IMR-90 (cell line): ENCODE data around the gene CNTN5. TPM values are rescaled to one million over a fixed set of nuclear protein-coding genes. Genes with fewer than 3 reads are reported as not detected.

ENCODE experiments used
- ATAC-seq: fragments of 200-7000 bp; cut with Tn5 transposase; 2 replicates; pipeline ENCODE4 v1.9.1; 2020; ENCODE audit warnings: low read depth, mild to moderate bottlenecking, moderate library complexity
- BruUV-seq: library from RNA; stranded (reverse); fragments of 400-500 nt; replicated peaks from 2 replicates; lab custom pipeline; 2021; lab: Mats Ljungman, UMichigan
- CTCF ChIA-PET: fragments of 300-600 bp; formaldehyde crosslinking; extraction: SDS; loops from one replicate; lab custom pipeline; 2021; ENCODE audit warnings: antibody characterized with exemption; lab: Yijun Ruan, JAX
- POLR2A ChIA-PET: fragments of 300-600 bp; sonication (Branson Sonifier 250); formaldehyde crosslinking; loops from one replicate; lab custom pipeline; 2022; ENCODE audit warnings: antibody characterized with exemption; ENCODE audit not compliant: unreplicated experiment; lab: Charles Lee
- DNase-seq: peaks from one replicate; pipeline ENCODE4 v3.0.0; 2013
- H2AFZ ChIP-seq: replicated peaks from 2 replicates; pipeline ENCODE3; 2013; ENCODE audit warnings: low read length, mild to moderate bottlenecking; ENCODE audit not compliant: poor library complexity
- H2AK5ac ChIP-seq: 2 replicates; pipeline ENCODE4 v1.6.1; 2013; ENCODE audit warnings: low read depth, low read length, inconsistent platforms
- H2AK9ac ChIP-seq: replicated peaks from 2 replicates; pipeline ENCODE3; 2013; ENCODE audit warnings: mild to moderate bottlenecking, low read depth, low read length, moderate library complexity; ENCODE audit not compliant: poor library complexity
- H2BK120ac ChIP-seq: 2 replicates; pipeline ENCODE4 v1.6.1; 2013; ENCODE audit warnings: low read depth, low read length, inconsistent platforms
- H2BK15ac ChIP-seq: 3 replicates; pipeline ENCODE4 v1.6.1; 2013; ENCODE audit warnings: low read depth, low read length, inconsistent platforms
- H2BK20ac ChIP-seq: 2 replicates; pipeline ENCODE4 v1.6.1; 2013; ENCODE audit warnings: low read depth, mild to moderate bottlenecking, inconsistent platforms, low read length, moderate library complexity
- H2BK5ac ChIP-seq: 2 replicates; pipeline ENCODE4 v1.6.1; 2013; ENCODE audit warnings: mild to moderate bottlenecking, low read depth, low read length, inconsistent platforms; ENCODE audit not compliant: poor library complexity, severe bottlenecking
- H3K14ac ChIP-seq: replicated peaks from 2 replicates; pipeline ENCODE4 v1.6.1; 2013; ENCODE audit warnings: low read depth, low read length, inconsistent platforms
- H3K18ac ChIP-seq: 2 replicates; pipeline ENCODE4 v1.6.1; 2013; ENCODE audit warnings: low read depth, low read length, control low read depth
- H3K23ac ChIP-seq: 2 replicates; pipeline ENCODE4 v1.6.1; 2013; ENCODE audit warnings: low read depth, low read length, inconsistent platforms
- H3K27ac ChIP-seq: 2 replicates; pipeline ENCODE4 v1.5.1; 2013; ENCODE audit warnings: mild to moderate bottlenecking, control low read depth, low read length; ENCODE audit not compliant: insufficient read depth
- H3K27me3 ChIP-seq: 2 replicates; pipeline ENCODE4 v1.6.1; 2013; ENCODE audit warnings: low read length; ENCODE audit not compliant: control insufficient read depth, insufficient read depth
- H3K36me3 ChIP-seq: 2 replicates; pipeline ENCODE4 v1.6.1; 2013; ENCODE audit warnings: low read length, mixed read lengths; ENCODE audit not compliant: control insufficient read depth, insufficient read depth
- H3K4ac ChIP-seq: 2 replicates; pipeline ENCODE4 v1.6.1; 2013; ENCODE audit warnings: low read depth, low read length, inconsistent platforms
- H3K4me1 ChIP-seq: 2 replicates; pipeline ENCODE4 v1.6.1; 2013; ENCODE audit warnings: low read length, mixed read lengths; ENCODE audit not compliant: control insufficient read depth, insufficient read depth
- H3K4me2 ChIP-seq: 2 replicates; pipeline ENCODE4 v1.6.1; 2013; ENCODE audit warnings: low read depth, mild to moderate bottlenecking, control low read depth, low read length, moderate library complexity
- H3K4me3 ChIP-seq: 2 replicates; pipeline ENCODE4 v1.5.1; 2013; ENCODE audit warnings: low read depth, mild to moderate bottlenecking, control low read depth, low read length, moderate library complexity; ENCODE audit not compliant: insufficient read depth
- H3K56ac ChIP-seq: 2 replicates; pipeline ENCODE4 v1.6.1; 2013; ENCODE audit warnings: low read length, inconsistent platforms; ENCODE audit not compliant: insufficient read depth; ENCODE audit errors: extremely low read depth
- H3K79me1 ChIP-seq, 2 experiments: 2 replicates each; pipeline ENCODE4 v1.6.1; 2013; ENCODE audit warnings: low read length in 2 of 2, inconsistent platforms in 1 of 2, low read depth in 1 of 2
- H3K9ac ChIP-seq: 2 replicates; pipeline ENCODE4 v1.6.1; 2013; ENCODE audit warnings: low read depth, low read length, control low read depth
- H3K9me1 ChIP-seq: 2 replicates; pipeline ENCODE4 v1.6.1; 2013; ENCODE audit warnings: low read length, inconsistent platforms; ENCODE audit not compliant: insufficient read depth
- H3K9me3 ChIP-seq: 2 replicates; pipeline ENCODE4 v1.6.1; 2013; ENCODE audit warnings: low read length; ENCODE audit not compliant: control insufficient read depth, insufficient read depth
- H4K20me1 ChIP-seq: 2 replicates; pipeline ENCODE4 v1.6.1; 2013; ENCODE audit warnings: low read length, inconsistent platforms; ENCODE audit not compliant: insufficient read depth
- H4K5ac ChIP-seq: 2 replicates; pipeline ENCODE4 v1.6.1; 2013; ENCODE audit warnings: mild to moderate bottlenecking, low read depth, low read length, control low read depth
- H4K8ac ChIP-seq, 2 experiments: 2 replicates each; pipeline ENCODE4 v1.6.1; 2013; ENCODE audit warnings: low read depth in 2 of 2, low read length in 2 of 2, control low read depth in 1 of 2, inconsistent platforms in 1 of 2
- H4K91ac ChIP-seq: 2 replicates; pipeline ENCODE4 v1.6.1; 2013; ENCODE audit warnings: low read depth, low read length, inconsistent platforms; ENCODE audit not compliant: insufficient read depth
- BHLHE40 ChIP-seq: fragments of 150-350 bp; IDR thresholded peaks from 2 replicates; pipeline ENCODE4 v1.6.1; 2016; ENCODE audit warnings: mild to moderate bottlenecking, low read depth, low read length
- CEBPB ChIP-seq: IDR thresholded peaks from 2 replicates; pipeline ENCODE4 v1.6.1; 2012; ENCODE audit warnings: low read depth, low read length, improper control_type of control experiment
- CHD1 ChIP-seq: IDR thresholded peaks from 2 replicates; pipeline ENCODE4 v1.6.1; 2012; ENCODE audit warnings: low read depth, low read length, improper control_type of control experiment
- FOS ChIP-seq: fragments of 150-350 bp; IDR thresholded peaks from 2 replicates; pipeline ENCODE4 v1.6.1; 2016; ENCODE audit warnings: low read depth, low read length
- MAFK ChIP-seq: IDR thresholded peaks from 2 replicates; pipeline ENCODE4 v1.6.1; 2012; ENCODE audit warnings: low read depth, low read length, improper control_type of control experiment
- MAZ ChIP-seq: IDR thresholded peaks from 2 replicates; pipeline ENCODE4 v1.6.1; 2012; ENCODE audit warnings: low read depth, mild to moderate bottlenecking, low read length, improper control_type of control experiment, moderate library complexity, borderline replicate concordance
- MXI1 ChIP-seq: IDR thresholded peaks from 2 replicates; pipeline ENCODE4 v1.6.1; 2012; ENCODE audit warnings: low read depth, mild to moderate bottlenecking, low read length, moderate library complexity, borderline replicate concordance
- NFE2L2 ChIP-seq: fragments of 150-350 bp; IDR thresholded peaks from 2 replicates; pipeline ENCODE4 v1.6.1; 2016; ENCODE audit warnings: low read depth, mild to moderate bottlenecking, low read length
- POLR2A ChIP-seq: IDR thresholded peaks from 2 replicates; pipeline ENCODE4 v1.6.1; 2012; ENCODE audit warnings: mild to moderate bottlenecking, low read depth, low read length
- RAD21 ChIP-seq: IDR thresholded peaks from 2 replicates; pipeline ENCODE4 v1.6.1; 2012; ENCODE audit warnings: low read length, improper control_type of control experiment
- RCOR1 ChIP-seq: IDR thresholded peaks from 2 replicates; pipeline ENCODE4 v1.6.1; 2012; ENCODE audit warnings: mild to moderate bottlenecking, low read length, improper control_type of control experiment; ENCODE audit not compliant: insufficient replicate concordance
- RFX5 ChIP-seq: IDR thresholded peaks from 2 replicates; pipeline ENCODE4 v1.8.0; 2012; ENCODE audit warnings: low read depth, mild to moderate bottlenecking, low read length, moderate library complexity
- SMC3 ChIP-seq: fragments of 150-350 bp; IDR thresholded peaks from 2 replicates; pipeline ENCODE4 v1.6.1; 2016; ENCODE audit warnings: low read depth, mild to moderate bottlenecking, antibody characterized with exemption, low read length, moderate library complexity
- WGBS, 2 experiments: methylation state at CpG; one replicate each; pipeline versions ENCODE4 v1.1.5 to v1.1.7; 2013; ENCODE audit warnings: missing lambda C conversion rate in 2 of 2; ENCODE audit not compliant: insufficient read length in 1 of 2; ENCODE audit errors: extremely low coverage in 2 of 2; 5-methylcytosine and 5-hydroxymethylcytosine counted together
- dilution Hi-C: fragments of 300-500 bp; cut with HindIII; formaldehyde crosslinking; loops from one replicate; pipeline ENCODE4 v1.14.3; 2018; ENCODE audit warnings: low sequenced_read_pairs; ENCODE audit not compliant: unreplicated experiment
- in situ Hi-C: fragments of 300-500 bp; cut with MboI; formaldehyde crosslinking; loops from 3 replicates; pipeline ENCODE4 v1.14.3; 2019; ENCODE audit warnings: low sequenced_read_pairs, inconsistent platforms, mixed read lengths
- intact Hi-C: fragments of 100-400 bp; cut with micrococcal nuclease; formaldehyde crosslinking; loops from 2 replicates; pipeline ENCODE4 v1.10.0; 2022
- polyA plus RNA-seq, 3 experiments: library from polyadenylated mRNA; depleted of rRNA; stranded (reverse); fragments of >200 nt; gene quantifications; 2 replicates each; pipeline ENCODE4 v1.2.3, GENCODE V29; 2012; ENCODE audit warnings: low replicate concordance in 1 of 3
- total RNA-seq: library from RNA; depleted of rRNA; stranded (reverse); fragments of >200 nt; gene quantifications from 2 replicates; pipeline ENCODE4 v1.2.3, GENCODE V29; 2012
- TF ChIP-seq, protein P1 (sequence below): fragments of 150-350 bp; IDR thresholded peaks from 2 replicates; pipeline ENCODE4 v1.6.1; 2017; ENCODE audit warnings: mild to moderate bottlenecking, antibody characterized with exemption, low read length, low read depth
- TF ChIP-seq, protein P2 (sequence below): conservative IDR thresholded peaks from 2 replicates; pipeline ENCODE4 v1.5.1; 2012; ENCODE audit warnings: mild to moderate bottlenecking, low read depth, low read length, improper control_type of control experiment
- TF ChIP-seq, protein P3 (sequence below): fragments of 150-350 bp; IDR thresholded peaks from 2 replicates; pipeline ENCODE4 v1.6.1; 2016; ENCODE audit warnings: low read depth, mild to moderate bottlenecking, low read length, moderate library complexity, borderline replicate concordance

The CNTN5 gene
- total and polyA plus RNA-seq, 2 of the 4 experiments (the other 2 are of a cell fraction): not detected

DNA sequence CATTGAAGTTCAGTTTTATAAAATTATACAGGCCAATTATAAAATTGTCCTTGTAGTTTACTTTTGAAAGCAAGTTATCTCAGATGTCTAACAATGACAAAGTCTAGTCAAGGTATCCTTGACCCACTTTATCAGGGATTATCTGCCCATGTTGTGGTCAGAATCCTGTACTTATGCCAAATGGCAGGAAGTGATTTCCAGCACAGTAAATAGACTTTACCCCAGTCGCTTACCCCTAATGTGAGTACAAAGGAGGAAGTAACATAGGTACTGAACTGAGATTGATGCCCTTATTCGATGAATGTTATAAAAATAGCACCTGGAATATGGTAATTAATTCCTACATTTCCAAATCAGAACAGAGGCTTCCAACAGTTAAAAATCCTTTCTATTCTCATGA is 355.7 kb downstream of the CNTN5 start:
- no peak overlapping the region for H2AK5ac ChIP-seq
- CTCF ChIA-PET: no interaction called here
- WGBS, 2 experiments: no CpG with 5 or more reads among the region's 2 CpGs
- intact Hi-C loops (no loop called here), in situ Hi-C loops (no loop called here), dilution Hi-C loops (no loop called here)
- no peak overlapping the region for H3K4ac ChIP-seq
- no peak overlapping the region for H3K4me2 ChIP-seq
- no peak overlapping the region for H4K8ac ChIP-seq
- no peak overlapping the region for H4K5ac ChIP-seq
- H2BK5ac ChIP-seq: no peak overlapping the region
- no peak overlapping the region for H4K91ac ChIP-seq
- no peaks in the 10 kb centered on the region for H4K20me1 ChIP-seq
- H3K79me1 ChIP-seq: no peaks in the 10 kb centered on the region
- no peak overlapping the region for H3K27ac ChIP-seq
- no TSS peak for BruUV-seq
- H2BK120ac ChIP-seq: no peak overlapping the region
- H3K4me3 ChIP-seq: no peak overlapping the region
- ATAC-seq (no peak), DNase-seq (no peak)
- no peaks in the 10 kb centered on the region for H3K9me1 ChIP-seq
- no peaks in the 10 kb centered on the region for H3K4me1 ChIP-seq
- no peak overlapping the region for H2AK9ac ChIP-seq
- no peak overlapping the region for H3K18ac ChIP-seq
- H3K14ac ChIP-seq: no peak overlapping the region
- H3K9ac ChIP-seq: no peak overlapping the region
- no peak overlapping the region for H2BK15ac ChIP-seq
- H2BK20ac ChIP-seq: no peak overlapping the region
- H3K27me3 ChIP-seq: no peaks in the 10 kb centered on the region
- TF ChIP-seq, protein P1, sequence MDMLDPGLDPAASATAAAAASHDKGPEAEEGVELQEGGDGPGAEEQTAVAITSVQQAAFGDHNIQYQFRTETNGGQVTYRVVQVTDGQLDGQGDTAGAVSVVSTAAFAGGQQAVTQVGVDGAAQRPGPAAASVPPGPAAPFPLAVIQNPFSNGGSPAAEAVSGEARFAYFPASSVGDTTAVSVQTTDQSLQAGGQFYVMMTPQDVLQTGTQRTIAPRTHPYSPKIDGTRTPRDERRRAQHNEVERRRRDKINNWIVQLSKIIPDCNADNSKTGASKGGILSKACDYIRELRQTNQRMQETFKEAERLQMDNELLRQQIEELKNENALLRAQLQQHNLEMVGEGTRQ: no peak
- no peak for TF ChIP-seq MAZ
- TF ChIP-seq CHD1: no peak
- TF ChIP-seq CEBPB: no peak
- TF ChIP-seq, protein P2, sequence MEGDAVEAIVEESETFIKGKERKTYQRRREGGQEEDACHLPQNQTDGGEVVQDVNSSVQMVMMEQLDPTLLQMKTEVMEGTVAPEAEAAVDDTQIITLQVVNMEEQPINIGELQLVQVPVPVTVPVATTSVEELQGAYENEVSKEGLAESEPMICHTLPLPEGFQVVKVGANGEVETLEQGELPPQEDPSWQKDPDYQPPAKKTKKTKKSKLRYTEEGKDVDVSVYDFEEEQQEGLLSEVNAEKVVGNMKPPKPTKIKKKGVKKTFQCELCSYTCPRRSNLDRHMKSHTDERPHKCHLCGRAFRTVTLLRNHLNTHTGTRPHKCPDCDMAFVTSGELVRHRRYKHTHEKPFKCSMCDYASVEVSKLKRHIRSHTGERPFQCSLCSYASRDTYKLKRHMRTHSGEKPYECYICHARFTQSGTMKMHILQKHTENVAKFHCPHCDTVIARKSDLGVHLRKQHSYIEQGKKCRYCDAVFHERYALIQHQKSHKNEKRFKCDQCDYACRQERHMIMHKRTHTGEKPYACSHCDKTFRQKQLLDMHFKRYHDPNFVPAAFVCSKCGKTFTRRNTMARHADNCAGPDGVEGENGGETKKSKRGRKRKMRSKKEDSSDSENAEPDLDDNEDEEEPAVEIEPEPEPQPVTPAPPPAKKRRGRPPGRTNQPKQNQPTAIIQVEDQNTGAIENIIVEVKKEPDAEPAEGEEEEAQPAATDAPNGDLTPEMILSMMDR: no peak
- TF ChIP-seq, protein P3, sequence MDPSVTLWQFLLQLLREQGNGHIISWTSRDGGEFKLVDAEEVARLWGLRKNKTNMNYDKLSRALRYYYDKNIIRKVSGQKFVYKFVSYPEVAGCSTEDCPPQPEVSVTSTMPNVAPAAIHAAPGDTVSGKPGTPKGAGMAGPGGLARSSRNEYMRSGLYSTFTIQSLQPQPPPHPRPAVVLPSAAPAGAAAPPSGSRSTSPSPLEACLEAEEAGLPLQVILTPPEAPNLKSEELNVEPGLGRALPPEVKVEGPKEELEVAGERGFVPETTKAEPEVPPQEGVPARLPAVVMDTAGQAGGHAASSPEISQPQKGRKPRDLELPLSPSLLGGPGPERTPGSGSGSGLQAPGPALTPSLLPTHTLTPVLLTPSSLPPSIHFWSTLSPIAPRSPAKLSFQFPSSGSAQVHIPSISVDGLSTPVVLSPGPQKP: no peak
- no peak for TF ChIP-seq RAD21
- TF ChIP-seq RCOR1: no peak
- TF ChIP-seq SMC3: no peak
- no peak for TF ChIP-seq MXI1
- TF ChIP-seq POLR2A: no peak
- no peak for TF ChIP-seq NFE2L2
- TF ChIP-seq MAFK: no peak
- TF ChIP-seq FOS: no peak
- TF ChIP-seq BHLHE40: no peak
- no peak for TF ChIP-seq RFX5
- H3K56ac ChIP-seq: no peak overlapping the region
- H2AFZ ChIP-seq: no peak overlapping the region
- POLR2A ChIA-PET: no interaction called here
- no peaks in the 10 kb centered on the region for H3K36me3 ChIP-seq
- H3K23ac ChIP-seq: no peak overlapping the region
- no peaks in the 10 kb centered on the region for H3K9me3 ChIP-seq
